Stomach (tissue), 9 donors: ENCODE measurements around the gene ARHGAP26. TPM values are rescaled to one million over a fixed set of nuclear protein-coding genes. Genes with fewer than 3 reads are reported as not detected.
A peak's percentile ranks its signal among the peaks of the same experiment; 100 is the strongest.

Experiments used
- DNase-seq, 2 donors: peaks; one replicate each; pipeline versions ENCODE4 v3.0.0 to v3.0.0-alpha.2; 2013 to 2019
- H3K27ac ChIP-seq, 5 donors: fragments of 200-600 bp in 4 of 5; sonication (generic) in 4 of 5; one replicate each; pipeline ENCODE4 v1.5.1; 2013 to 2019; ENCODE audit warnings: mild to moderate bottlenecking in 1 of 5, moderate library complexity in 1 of 5
- H3K27me3 ChIP-seq, 3 donors: fragments of 200-600 bp; sonication (generic); one replicate each; pipeline ENCODE4 v1.5.1; 2017 to 2019; ENCODE audit warnings: mixed run types in 1 of 3
- H3K36me3 ChIP-seq, 4 donors: fragments of 200-600 bp; sonication (generic); 1 replicate in 3 of 4; 2 replicates in 1 of 4; pipeline ENCODE4 v1.5.1; 2016 to 2019
- H3K4me1 ChIP-seq, 4 donors: fragments of 200-600 bp; sonication (generic); one replicate each; pipeline ENCODE4 v1.5.1; 2016 to 2019
- H3K4me3 ChIP-seq, 4 donors: fragments of 200-600 bp; sonication (generic) in 3 of 4; one replicate each; pipeline ENCODE4 v1.5.1; 2016 to 2019; ENCODE audit warnings: mild to moderate bottlenecking in 1 of 4
- H3K9me3 ChIP-seq, 4 donors: fragments of 200-600 bp; sonication (generic); one replicate each; pipeline ENCODE4 v1.5.1; 2016 to 2019
- CTCF ChIP-seq, 7 experiments: fragments of 450-650 bp in 4 of 7; fragments of 200-600 bp in 3 of 7; sonication (generic) in 3 of 7; IDR thresholded peaks; one replicate each; pipeline ENCODE4 v1.5.1; 2016 to 2019; ENCODE audit warnings: antibody characterized with exemption in 7 of 7, control low read depth in 2 of 7, mild to moderate bottlenecking in 1 of 7
- EP300 ChIP-seq: sonication (generic); formaldehyde crosslinking; IDR thresholded peaks from one replicate; pipeline ENCODE4 v1.6.1; 2017; ENCODE audit warnings: antibody characterized with exemption
- POLR2A ChIP-seq, 4 donors: fragments of 450-650 bp; IDR thresholded peaks; one replicate each; pipeline ENCODE4 v1.6.1; 2016; ENCODE audit warnings: antibody characterized with exemption in 4 of 4, control low read depth in 2 of 4, mild to moderate bottlenecking in 1 of 4, moderate library complexity in 1 of 4
- POLR2AphosphoS5 ChIP-seq, 3 donors: sonication (generic); formaldehyde crosslinking; IDR thresholded peaks; one replicate each; pipeline ENCODE4 v1.6.1; 2016; ENCODE audit warnings: antibody characterized with exemption in 3 of 3
- WGBS, 5 donors: extraction: QIAGEN DNeasy Blood & Tissue Kit in 3 of 5; methylation state at CpG; one replicate each; pipeline versions ENCODE4 v1.1.5 to v1.1.7; 2013 to 2018; 5-methylcytosine and 5-hydroxymethylcytosine counted together
- intact Hi-C: fragments of 100-400 bp; cut with DNase I; formaldehyde crosslinking; loops from one replicate; pipeline ENCODE4 v1.15.1; 2023; ENCODE audit warnings: low total_unique reads
- polyA plus RNA-seq, 3 donors: library from polyadenylated mRNA; stranded (reverse); fragments of 200-250 nt; gene quantifications; one replicate each; pipeline ENCODE4 v1.2.3, GENCODE V29; 2013
- total RNA-seq, 5 donors: library from RNA; depleted of rRNA; stranded (reverse); fragments of >200 nt; gene quantifications; one replicate each; pipeline versions ENCODE4 v1.1.0 to v1.2.3, GENCODE V29; 2014 to 2016
- donor health status: healthy with polysubstance abuse.
- donor health status: Bipolar disorder and iron deficiency.
- donor health status: healthy.

ARHGAP26 gene
- total and polyA plus RNA-seq, 8 donors = 4.0 to 115 (median 34.1) TPM

- no peaks in the 10 kb centered on the region for H3K36me3 ChIP-seq
- peak overlapping the region in 4 of 5 donors; percentile 15 to 59 (median 40) for H3K27ac ChIP-seq
- DNase-seq = no peak
- intact Hi-C loops = no loop called here
- TF ChIP-seq EP300 (no peak), POLR2A (IDR thresholded peaks at IDR 0.05) (no peak), POLR2AphosphoS5 (IDR thresholded peaks at IDR 0.05) (no peak), CTCF (IDR thresholded peaks at IDR 0.05) (no peak)
- H3K27me3 ChIP-seq = no peaks in the 10 kb centered on the region
- peaks cover 12 to 65% (median 24%) of the 10 kb centered on the region in 4 donors for H3K4me1 ChIP-seq
- no peak overlapping the region for H3K4me3 ChIP-seq
- WGBS, 5 donors = 87 to 93% (median 90%) methylated on average over 7 of the region's 7 CpGs
- no peaks in the 10 kb centered on the region for H3K9me3 ChIP-seq
Measured at GRCh38 chr5:142784401-142784955, 14.3 kb downstream of the ARHGAP26 start.

- WGBS, 5 donors = 93 to 95% (median 94%) methylated on average over 5 of the region's 5 CpGs
Measured at GRCh38 chr5:142785206-142785605, 15.0 kb downstream of the ARHGAP26 start.

GRCh38 chr5:142789206-142789605 lies 19.0 kb downstream of the ARHGAP26 start:
- Histone ChIP-seq H3K27me3 (no peaks in the 10 kb centered on the region), H3K36me3 (no peaks in the 10 kb centered on the region), H3K4me1 (peaks cover 0 to 21% (median 2%) of the 10 kb centered on the region in 4 donors), H3K9me3 (no peaks in the 10 kb centered on the region), H3K27ac (no peak overlapping the region), H3K4me3 (no peak overlapping the region)
- TF ChIP-seq CTCF (IDR thresholded peaks at IDR 0.05) = no peak
- intact Hi-C loops = no loop called here
- DNase-seq = no peak
- WGBS, 5 donors = 34 to 49% (median 37%) methylated on average over 1 of the region's 1 CpG

More at GRCh38 chr5:142785206-142785605, 15.0 kb downstream of the ARHGAP26 start:
- DNase-seq = no peak
- no peaks in the 10 kb centered on the region for H3K27me3 ChIP-seq
- H3K9me3 ChIP-seq = no peaks in the 10 kb centered on the region
- intact Hi-C loops = no loop called here
- TF ChIP-seq CTCF (IDR thresholded peaks at IDR 0.05) (no peak), POLR2AphosphoS5 (IDR thresholded peaks at IDR 0.05) (no peak), POLR2A (IDR thresholded peaks at IDR 0.05) (no peak), EP300 (no peak)
- peaks cover 9 to 58% (median 20%) of the 10 kb centered on the region in 4 donors for H3K4me1 ChIP-seq
- H3K36me3 ChIP-seq = no peaks in the 10 kb centered on the region
- H3K27ac ChIP-seq = no peak overlapping the region
- H3K4me3 ChIP-seq = no peak overlapping the region

GRCh38 chr5:142792012-142792864 lies 22.1 kb downstream of the ARHGAP26 start:
- intact Hi-C loops = no loop called here
- TF ChIP-seq POLR2AphosphoS5 (IDR thresholded peaks at IDR 0.05) (no peak), CTCF (IDR thresholded peaks at IDR 0.05) (no peak), POLR2A (IDR thresholded peaks at IDR 0.05) (no peak), EP300 (no peak)
- Histone ChIP-seq H3K27me3 (no peaks in the 10 kb centered on the region), H3K27ac (no peak overlapping the region), H3K36me3 (no peaks in the 10 kb centered on the region), H3K4me1 (peaks cover 0 to 42% (median 25%) of the 10 kb centered on the region in 4 donors), H3K9me3 (no peaks in the 10 kb centered on the region), H3K4me3 (no peak overlapping the region)
- DNase-seq = no peak
- WGBS, 5 donors = 69 to 86% (median 76%) methylated on average over 7 of the region's 7 CpGs
